ENCODE measurements around the gene MS4A6A.
A peak's percentile ranks its signal among the peaks of the same experiment; 100 is the strongest.

MS4A6A gene

DNA sequence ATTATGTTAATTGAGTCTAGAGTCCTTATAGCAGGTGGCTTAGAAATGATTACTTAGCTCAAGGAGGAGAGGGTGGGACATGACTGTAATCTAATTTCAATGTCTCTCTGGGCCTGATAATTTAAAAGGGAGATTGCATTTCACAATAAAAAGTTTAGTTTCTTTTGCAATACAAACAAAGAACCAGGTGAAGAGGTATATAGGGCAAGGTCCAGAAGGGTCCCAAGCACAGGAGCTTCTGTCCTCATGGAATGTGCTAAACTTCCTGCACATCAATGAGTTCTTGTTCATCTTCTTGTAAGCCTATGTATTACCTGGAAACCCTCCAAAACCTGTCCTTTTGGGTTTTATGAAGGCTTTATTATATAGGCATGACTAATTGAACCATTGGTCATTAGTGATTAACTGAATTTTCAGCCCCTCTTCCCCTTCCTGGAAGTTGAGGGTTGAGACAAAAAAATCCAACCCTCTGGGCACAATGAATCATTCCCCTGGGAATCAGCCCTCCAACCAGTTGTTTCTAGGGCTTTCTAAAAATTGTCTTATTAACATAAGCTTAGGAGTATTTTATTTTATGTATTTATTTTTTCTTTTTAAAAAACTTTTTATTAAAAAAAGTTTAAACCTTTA is 56.8 kb downstream of the MS4A6A start:
- TF ChIP-seq, protein P1, sequence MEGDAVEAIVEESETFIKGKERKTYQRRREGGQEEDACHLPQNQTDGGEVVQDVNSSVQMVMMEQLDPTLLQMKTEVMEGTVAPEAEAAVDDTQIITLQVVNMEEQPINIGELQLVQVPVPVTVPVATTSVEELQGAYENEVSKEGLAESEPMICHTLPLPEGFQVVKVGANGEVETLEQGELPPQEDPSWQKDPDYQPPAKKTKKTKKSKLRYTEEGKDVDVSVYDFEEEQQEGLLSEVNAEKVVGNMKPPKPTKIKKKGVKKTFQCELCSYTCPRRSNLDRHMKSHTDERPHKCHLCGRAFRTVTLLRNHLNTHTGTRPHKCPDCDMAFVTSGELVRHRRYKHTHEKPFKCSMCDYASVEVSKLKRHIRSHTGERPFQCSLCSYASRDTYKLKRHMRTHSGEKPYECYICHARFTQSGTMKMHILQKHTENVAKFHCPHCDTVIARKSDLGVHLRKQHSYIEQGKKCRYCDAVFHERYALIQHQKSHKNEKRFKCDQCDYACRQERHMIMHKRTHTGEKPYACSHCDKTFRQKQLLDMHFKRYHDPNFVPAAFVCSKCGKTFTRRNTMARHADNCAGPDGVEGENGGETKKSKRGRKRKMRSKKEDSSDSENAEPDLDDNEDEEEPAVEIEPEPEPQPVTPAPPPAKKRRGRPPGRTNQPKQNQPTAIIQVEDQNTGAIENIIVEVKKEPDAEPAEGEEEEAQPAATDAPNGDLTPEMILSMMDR (conservative IDR thresholded peaks at IDR 0.05; ENCODE audit: low read depth): no peak
- POLR2A ChIA-PET (ENCODE audit: low non-redundant PET): no interaction called here
- DNase-seq (ENCODE audit: low spot score): peak; percentile 34
- H3K27ac ChIP-seq: no peak overlapping the region
- CTCF ChIA-PET: no interaction called here

DNA sequence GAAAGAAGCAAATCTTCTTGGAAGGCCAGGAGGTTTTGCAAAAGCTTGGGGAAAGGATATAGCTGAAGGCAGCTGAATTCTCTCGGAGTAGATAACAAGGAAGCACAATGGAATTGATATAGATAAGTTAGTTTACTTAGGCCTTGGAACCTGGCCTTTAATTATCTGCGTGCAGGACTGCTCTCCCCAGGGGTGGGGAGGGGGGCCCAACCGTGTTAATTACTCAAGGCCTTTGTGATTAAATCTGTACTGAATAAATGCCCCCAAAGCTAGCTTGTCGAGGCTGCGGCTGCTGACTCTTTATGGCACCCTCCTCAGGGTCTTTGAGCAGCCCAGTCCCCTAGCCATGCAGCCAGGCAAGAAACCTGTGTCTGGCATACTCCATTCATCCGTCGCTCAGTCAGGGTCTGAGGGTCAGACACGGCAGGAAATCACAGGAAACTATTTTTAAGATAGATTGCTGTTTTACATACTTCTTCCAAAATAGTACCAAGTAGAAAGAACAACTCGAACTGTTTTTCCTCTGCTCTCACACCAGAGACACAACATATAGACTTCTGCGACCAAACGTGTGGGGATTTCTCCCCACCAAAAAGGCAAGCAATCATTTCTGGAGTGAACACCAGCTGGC is 58.0 kb downstream of the MS4A6A start:
- no peak for DNase-seq (ENCODE audit: low spot score)
- TF ChIP-seq, protein P1 (conservative IDR thresholded peaks at IDR 0.05; ENCODE audit: low read depth): no peak
- ChIA-PET CTCF (no interaction called here), POLR2A (ENCODE audit: low non-redundant PET) (no interaction called here)
- H3K27ac ChIP-seq: no peak overlapping the region

Data from RWPE1 (cell line).